ENCODE data around the gene ZNF326.

The ZNF326 gene

GRCh38 chr1:89962024-89962741 is 32.7 kb upstream of the ZNF326 start:
- no peaks in the 10 kb centered on the region for H3F3A ChIP-seq (ENCODE audit: insufficient read depth, low read length)
- H3K9me3 ChIP-seq (ENCODE audit: low read length) = peaks cover 4% of the 10 kb centered on the region; the same call in 1 of the 2 replicates
- no peaks in the 10 kb centered on the region for H3K4me1 ChIP-seq (ENCODE audit: insufficient read depth, low read length, severe bottlenecking)
- H3K79me2 ChIP-seq (ENCODE audit: insufficient read depth, low read length) = no peaks in the 10 kb centered on the region
- H3K36me3 ChIP-seq (ENCODE audit: insufficient read depth, low read length) = no peaks in the 10 kb centered on the region
- TF ChIP-seq CTCF (IDR thresholded peaks at IDR 0.05; ENCODE audit: low read length) (no peak), EZH2 (IDR thresholded peaks at IDR 0.05; ENCODE audit: borderline replicate concordance, low read length) (no peak)
- no peaks in the 10 kb centered on the region for H4K20me1 ChIP-seq (ENCODE audit: insufficient read depth, low read length)
- H2AFZ ChIP-seq (ENCODE audit: low read length) = no peak overlapping the region
- no peaks in the 10 kb centered on the region for H3K9me2 ChIP-seq (ENCODE audit: low read depth, low read length)
- H3K4me3 ChIP-seq (ENCODE audit: low read depth, low read length, poor library complexity, severe bottlenecking) = no peak overlapping the region
- H3K27me3 ChIP-seq (ENCODE audit: insufficient read depth, low read length) = peaks cover 3% of the 10 kb centered on the region; the same call in 1 of the 2 replicates
- no peak overlapping the region for H3K9ac ChIP-seq (ENCODE audit: low read length)
- H3K27ac ChIP-seq (ENCODE audit: low read depth, low read length, poor library complexity, severe bottlenecking) = no peak overlapping the region
- no peak overlapping the region for H3K4me2 ChIP-seq (ENCODE audit: low read length)

GRCh38 chr1:89962742-89963075 is 32.2 kb upstream of the ZNF326 start:
- no peak overlapping the region for H3K27ac ChIP-seq (ENCODE audit: low read depth, low read length, poor library complexity, severe bottlenecking)
- H3K9me3 ChIP-seq (ENCODE audit: low read length) = peaks cover 4% of the 10 kb centered on the region; the same call in 1 of the 2 replicates
- no peaks in the 10 kb centered on the region for H3K79me2 ChIP-seq (ENCODE audit: insufficient read depth, low read length)
- H3K4me1 ChIP-seq (ENCODE audit: insufficient read depth, low read length, severe bottlenecking) = no peaks in the 10 kb centered on the region
- no peaks in the 10 kb centered on the region for H3K9me2 ChIP-seq (ENCODE audit: low read depth, low read length)
- no peak overlapping the region for H3K4me3 ChIP-seq (ENCODE audit: low read depth, low read length, poor library complexity, severe bottlenecking)
- no peak overlapping the region for H3K9ac ChIP-seq (ENCODE audit: low read length)
- no peak overlapping the region for H3K4me2 ChIP-seq (ENCODE audit: low read length)
- TF ChIP-seq EZH2 (IDR thresholded peaks at IDR 0.05; ENCODE audit: borderline replicate concordance, low read length) (no peak), CTCF (IDR thresholded peaks at IDR 0.05; ENCODE audit: low read length) (no peak)
- peaks cover 3% of the 10 kb centered on the region; the same call in 1 of the 2 replicates for H3K27me3 ChIP-seq (ENCODE audit: insufficient read depth, low read length)
- no peaks in the 10 kb centered on the region for H3K36me3 ChIP-seq (ENCODE audit: insufficient read depth, low read length)
- H4K20me1 ChIP-seq (ENCODE audit: insufficient read depth, low read length) = no peaks in the 10 kb centered on the region
- H2AFZ ChIP-seq (ENCODE audit: low read length) = no peak overlapping the region
- no peaks in the 10 kb centered on the region for H3F3A ChIP-seq (ENCODE audit: insufficient read depth, low read length)

GRCh38 chr1:89965193-89965768 is 29.6 kb upstream of the ZNF326 start:
- Histone ChIP-seq H3K27me3 (ENCODE audit: insufficient read depth, low read length) (peaks cover 3% of the 10 kb centered on the region; the same call in 1 of the 2 replicates), H4K20me1 (ENCODE audit: insufficient read depth, low read length) (no peaks in the 10 kb centered on the region), H2AFZ (ENCODE audit: low read length) (no peak overlapping the region), H3K9ac (ENCODE audit: low read length) (no peak overlapping the region), H3K79me2 (ENCODE audit: insufficient read depth, low read length) (no peaks in the 10 kb centered on the region), H3F3A (ENCODE audit: insufficient read depth, low read length) (no peaks in the 10 kb centered on the region), H3K9me2 (ENCODE audit: low read depth, low read length) (no peaks in the 10 kb centered on the region), H3K4me3 (ENCODE audit: low read depth, low read length, poor library complexity, severe bottlenecking) (no peak overlapping the region), H3K27ac (ENCODE audit: low read depth, low read length, poor library complexity, severe bottlenecking) (no peak overlapping the region), H3K4me1 (ENCODE audit: insufficient read depth, low read length, severe bottlenecking) (no peaks in the 10 kb centered on the region), H3K36me3 (ENCODE audit: insufficient read depth, low read length) (no peaks in the 10 kb centered on the region), H3K9me3 (ENCODE audit: low read length) (no peaks in the 10 kb centered on the region), H3K4me2 (ENCODE audit: low read length) (no peak overlapping the region)
- no peak for TF ChIP-seq CTCF (IDR thresholded peaks at IDR 0.05; ENCODE audit: low read length)
- TF ChIP-seq EZH2 (IDR thresholded peaks at IDR 0.05; ENCODE audit: borderline replicate concordance, low read length) = no peak

Measured in OCI-LY1 (cell line).